GM18502 (cell line): ENCODE results near the gene ADISSP.

ENCODE experiments used
- ATAC-seq: cut with Tn5 transposase; IDR thresholded peaks from one replicate; pipeline ENCODE4 v1.9.1; 2021; ENCODE audit warnings: mild to moderate bottlenecking; ENCODE audit not compliant: unreplicated experiment, poor library complexity

The ADISSP gene

GRCh38 chr20:3767427-3768341 lies at the start of gene ADISSP:
TSS of gene ADISSP (minus strand) at chr20:3767753. CDS start at chr20:3760100, 7,653 bp downstream.
- ATAC-seq: peak; percentile 96

- no peak for ATAC-seq
Observed at GRCh38 chr20:3815703-3816315, 48.3 kb upstream of the ADISSP start.

GRCh38 chr20:3814928-3815495 lies 47.5 kb upstream of the ADISSP start:
- ATAC-seq: no peak

GRCh38 chr20:3813848-3814581 lies 46.5 kb upstream of the ADISSP start:
- ATAC-seq: no peak

GRCh38 chr20:3812975-3813847 lies 45.7 kb upstream of the ADISSP start:
- ATAC-seq: no peak

GRCh38 chr20:3812259-3812681 lies 44.7 kb upstream of the ADISSP start:
- ATAC-seq: no peak

- ATAC-seq: no peak
Observed at GRCh38 chr20:3811467-3812258, 44.1 kb upstream of the ADISSP start.

GRCh38 chr20:3808544-3808943 lies 41.0 kb upstream of the ADISSP start:
- ATAC-seq: no peak

- no peak for ATAC-seq
Observed at GRCh38 chr20:3804781-3805180, 37.2 kb upstream of the ADISSP start.

GRCh38 chr20:3804254-3804751 lies 36.8 kb upstream of the ADISSP start:
- no peak for ATAC-seq

GRCh38 chr20:3803854-3804253 lies 36.3 kb upstream of the ADISSP start:
- no peak for ATAC-seq

- ATAC-seq: no peak
Observed at GRCh38 chr20:3803289-3803688, 35.7 kb upstream of the ADISSP start.

- ATAC-seq: no peak
Observed at GRCh38 chr20:3802524-3803239, 35.1 kb upstream of the ADISSP start.

GRCh38 chr20:3801846-3802245 lies 34.3 kb upstream of the ADISSP start:
- ATAC-seq: no peak

GRCh38 chr20:3801299-3801698 lies 33.7 kb upstream of the ADISSP start:
- ATAC-seq: no peak

GRCh38 chr20:3800878-3801260 lies 33.3 kb upstream of the ADISSP start:
- no peak for ATAC-seq

- no peak for ATAC-seq
Observed at GRCh38 chr20:3800256-3800877, 32.8 kb upstream of the ADISSP start.

- ATAC-seq: no peak
Observed at GRCh38 chr20:3798908-3799248, 31.3 kb upstream of the ADISSP start.
